HCT116 (cell line): Measurements from ENCODE around the gene THTPA. TPM values are rescaled to one million over a fixed set of nuclear protein-coding genes. Genes with fewer than 3 reads are reported as not detected.
"Not testable (repeated sequence)": the region's sequence is repeated elsewhere in the genome, so short reads cannot be mapped to it uniquely, and the experiment has no call there.

Experiments
- ATAC-seq: fragments of 200-7000 bp; cut with Tn5 transposase; 2 replicates; pipeline ENCODE4 v1.9.1; 2020; ENCODE audit warnings: mild to moderate bottlenecking, moderate library complexity
- BruUV-seq: library from RNA; stranded (reverse); fragments of 400-500 nt; replicated peaks from 2 replicates; lab custom pipeline; 2021; lab: Mats Ljungman, UMichigan
- CTCF ChIA-PET: fragments of 300-600 bp; sonication (Branson Sonifier 250); formaldehyde crosslinking; loops from one replicate; lab custom pipeline; 2021; ENCODE audit warnings: antibody characterized with exemption; lab: Charles Lee
- POLR2A ChIA-PET: fragments of 300-600, 350-600 bp; sonication (Branson Sonifier 250); formaldehyde crosslinking; loops from one replicate; lab custom pipeline; 2021; ENCODE audit warnings: antibody characterized with exemption; lab: Charles Lee
- RAD21 ChIA-PET, 2 experiments: fragments of 300-600 bp; sonication (Branson Sonifier 250); formaldehyde crosslinking; loops; one replicate each; lab custom pipeline; 2023; ENCODE audit warnings: low total read pairs in 2 of 2; ENCODE audit not compliant: uncharacterized antibody in 2 of 2, unreplicated experiment in 2 of 2, low non-redundant PET in 1 of 2; lab: Charles Lee
- DNase-seq: peaks from one replicate; pipeline ENCODE4 v3.0.0-alpha.2; 2010; ENCODE audit warnings: low read depth, low spot score
- H2AFZ ChIP-seq: fragments of 200-600 bp; shearing (Covaris generic), sonication (generic); 2 replicates; pipeline ENCODE4 v1.6.1; 2017; ENCODE audit warnings: low read depth, mixed run types, mixed read lengths, antibody characterized with exemption, low read length; ENCODE audit not compliant: poor library complexity, severe bottlenecking
- H3K27ac ChIP-seq: 2 replicates; pipeline ENCODE4 v1.5.1; 2012; ENCODE audit warnings: low read depth, low read length
- H3K27me3 ChIP-seq: fragments of 200-600 bp; sonication (generic); 2 replicates; pipeline ENCODE4 v1.6.1; 2016; ENCODE audit warnings: mixed run types, low read length, mixed read lengths; ENCODE audit not compliant: insufficient read depth
- H3K36me3 ChIP-seq, 2 experiments: fragments of 200-500 bp in 1 of 2; fragments of 200-600 bp in 1 of 2; sonication (Bioruptor generic) in 1 of 2; sonication (generic) in 1 of 2; 2 replicates each; pipeline versions ENCODE4 v1.5.1 to v1.6.1; 2014 to 2016; ENCODE audit warnings: low read length in 2 of 2, inconsistent platforms in 1 of 2, mixed read lengths in 1 of 2, mixed run types in 1 of 2; ENCODE audit not compliant: insufficient read depth in 2 of 2, control insufficient read depth in 1 of 2
- H3K4me1 ChIP-seq, 2 experiments: fragments of 200-600 bp in 1 of 2; sonication (generic) in 1 of 2; 2 replicates each; pipeline versions ENCODE4 v1.5.1 to v1.6.1; 2012 to 2017; ENCODE audit warnings: low read length in 2 of 2, inconsistent platforms in 1 of 2, mild to moderate bottlenecking in 1 of 2, mixed read lengths in 1 of 2, mixed run types in 1 of 2, moderate library complexity in 1 of 2; ENCODE audit not compliant: insufficient read depth in 2 of 2, control insufficient read depth in 1 of 2
- H3K4me2 ChIP-seq: fragments of 200-600 bp; sonication (generic); 2 replicates; pipeline ENCODE4 v1.6.1; 2017; ENCODE audit warnings: mixed run types, low read length, mixed read lengths
- H3K4me3 ChIP-seq, 2 experiments: fragments of 200-600 bp in 1 of 2; sonication (generic) in 1 of 2; replicated peaks in 1 of 2; 2 replicates each; pipeline ENCODE4 v1.5.1; 2011 to 2016; ENCODE audit warnings: low read length in 2 of 2, control low read depth in 1 of 2, low read depth in 1 of 2, mild to moderate bottlenecking in 1 of 2, mixed read lengths in 1 of 2, mixed run types in 1 of 2
- H3K79me2 ChIP-seq: fragments of 200-600 bp; sonication (generic); 2 replicates; pipeline ENCODE4 v1.6.1; 2017; ENCODE audit warnings: mild to moderate bottlenecking, mixed run types, low read length, moderate library complexity, mixed read lengths; ENCODE audit not compliant: insufficient read depth
- H3K9ac ChIP-seq: fragments of 200-600 bp; sonication (generic); 2 replicates; pipeline ENCODE4 v1.6.1; 2016; ENCODE audit warnings: low read length, mixed read lengths
- H3K9me2 ChIP-seq: fragments of 200-600 bp; sonication (generic), shearing (Covaris generic); 2 replicates; pipeline ENCODE4 v1.6.1; 2017; ENCODE audit warnings: mixed run types, mild to moderate bottlenecking, moderate library complexity; ENCODE audit not compliant: insufficient read depth
- H3K9me3 ChIP-seq, 2 experiments: fragments of 200-500 bp in 1 of 2; fragments of 200-600 bp in 1 of 2; sonication (Bioruptor generic) in 1 of 2; sonication (generic) in 1 of 2; 2 replicates each; pipeline ENCODE4 v1.6.1; 2014 to 2017; ENCODE audit warnings: low read length in 2 of 2, mixed read lengths in 2 of 2, inconsistent platforms in 1 of 2, low read depth in 1 of 2, mild to moderate bottlenecking in 1 of 2, mixed run types in 1 of 2, moderate library complexity in 1 of 2; ENCODE audit not compliant: control insufficient read depth in 1 of 2, insufficient read depth in 1 of 2
- H4K20me1 ChIP-seq: fragments of 200-600 bp; sonication (generic), shearing (Covaris generic); 2 replicates; pipeline ENCODE4 v1.6.1; 2017; ENCODE audit warnings: mixed run types, mild to moderate bottlenecking, moderate library complexity; ENCODE audit not compliant: insufficient read depth
- ATF3 ChIP-seq: IDR thresholded peaks from 2 replicates; pipeline ENCODE4 v1.6.1; 2012
- CTCF ChIP-seq, 3 experiments: fragments of 200-600 bp in 1 of 3; sonication (generic) in 1 of 3; IDR thresholded peaks in 2 of 3; conservative IDR thresholded peaks in 1 of 3; 2 replicates each; pipeline ENCODE4 v1.5.1; 2012 to 2017; ENCODE audit warnings: low read depth in 2 of 3, low read length in 2 of 3, antibody characterized with exemption in 1 of 3, borderline replicate concordance in 1 of 3, control low read depth in 1 of 3, mild to moderate bottlenecking in 1 of 3, mixed read lengths in 1 of 3, mixed run types in 1 of 3, moderate library complexity in 1 of 3; ENCODE audit not compliant: insufficient read depth in 1 of 3
- EZH2 ChIP-seq: fragments of 200-600 bp; sonication (generic); IDR thresholded peaks from 2 replicates; pipeline ENCODE4 v1.6.1; 2017; ENCODE audit warnings: antibody characterized with exemption, mixed run types
- POLR2AphosphoS5 ChIP-seq: IDR thresholded peaks from 2 replicates; pipeline ENCODE4 v1.6.1; 2011; ENCODE audit warnings: mild to moderate bottlenecking, low read depth, low read length, moderate library complexity
- RAD21 ChIP-seq: IDR thresholded peaks from 2 replicates; pipeline ENCODE4 v1.6.1; 2012; ENCODE audit warnings: low read depth, mild to moderate bottlenecking
- REST ChIP-seq: IDR thresholded peaks from 2 replicates; pipeline ENCODE4 v1.6.1; 2012; ENCODE audit warnings: low read depth
- SP1 ChIP-seq: IDR thresholded peaks from 2 replicates; pipeline ENCODE4 v1.6.1; 2012; ENCODE audit warnings: low read depth
- TCF7L2 ChIP-seq: IDR thresholded peaks from 2 replicates; pipeline ENCODE4 v1.7.0; 2011; ENCODE audit warnings: borderline replicate concordance, inconsistent platforms; ENCODE audit not compliant: insufficient read depth, insufficient read length; ENCODE audit errors: extremely low read depth
- intact Hi-C: fragments of 100-400 bp; cut with micrococcal nuclease; formaldehyde crosslinking; loops from 2 replicates; pipeline ENCODE4 v1.10.0; 2022
- total RNA-seq: library from RNA; stranded (reverse); gene quantifications from one replicate; pipeline ENCODE4 v1.2.1, GENCODE V29; 2021; ENCODE audit not compliant: unreplicated experiment

Gene THTPA
- total RNA-seq, 1 experiment from 2014 or later = 5.8 TPM

GRCh38 chr14:23536494-23536893 lies 19.6 kb upstream of the THTPA start:
- no peak overlapping the region for H3K4me3 ChIP-seq
- no peaks in the 10 kb centered on the region for H4K20me1 ChIP-seq
- H3K4me1 ChIP-seq = peaks cover 0 to 9% of the 10 kb centered on the region in 2 experiments; a peak in 2 of 4 replicates
- RAD21 ChIA-PET = interaction anchor here in 1 of 2 experiments (0.7 kb wide), 1 partner anchor 93 kb away, joined by 3 read pairs; no protein-coding TSS in a partner anchor
- no peak overlapping the region for H3K4me2 ChIP-seq
- no peak overlapping the region for H3K9ac ChIP-seq
- POLR2A ChIA-PET = no interaction called here
- CTCF ChIA-PET = interaction anchor here (1.0 kb wide), 1 partner anchor 58 kb away, joined by 3 read pairs; no protein-coding TSS in a partner anchor
- no peaks in the 10 kb centered on the region for H3K79me2 ChIP-seq
- intact Hi-C loops = no loop called here
- DNase-seq = no peak
- no peaks in the 10 kb centered on the region for H3K9me3 ChIP-seq
- no TSS peak for BruUV-seq
- H2AFZ ChIP-seq = no peak overlapping the region
- no peak for ATAC-seq
- H3K27ac ChIP-seq = no peak overlapping the region
- TF ChIP-seq REST = no peak
- TF ChIP-seq POLR2AphosphoS5 = no peak
- no peak for TF ChIP-seq EZH2
- TF ChIP-seq TCF7L2 = no peak
- no peak for TF ChIP-seq ATF3
- TF ChIP-seq RAD21 = no peak
- TF ChIP-seq SP1 = no peak
- TF ChIP-seq CTCF (IDR thresholded peaks at IDR 0.05 in 2 of 3, conservative IDR thresholded peaks at IDR 0.05 in 1 of 3; ENCODE audit: borderline replicate concordance in 1 of 3, insufficient read depth in 1 of 3, low read depth in 2 of 3, low read length in 2 of 3) = no peak
- no peaks in the 10 kb centered on the region for H3K36me3 ChIP-seq
- no peaks in the 10 kb centered on the region for H3K9me2 ChIP-seq
- no peaks in the 10 kb centered on the region for H3K27me3 ChIP-seq

- BruUV-seq, H4K20me1 ChIP-seq, H3K4me2 ChIP-seq, H3K9ac ChIP-seq, H3K4me3 ChIP-seq, H3K27me3 ChIP-seq, H3K4me1 ChIP-seq, H3K9me3 ChIP-seq, POLR2A ChIA-PET, H3K27ac ChIP-seq, intact Hi-C loops, H3K79me2 ChIP-seq, H2AFZ ChIP-seq, ATAC-seq, H3K36me3 ChIP-seq, DNase-seq, H3K9me2 ChIP-seq: not testable (repeated sequence)
- CTCF ChIA-PET = interaction anchor here (1.0 kb wide), 1 partner anchor 59 kb away, joined by 3 read pairs; no protein-coding TSS in a partner anchor
- RAD21 ChIA-PET = interaction anchor here in 1 of 2 experiments (0.7 kb wide), 1 partner anchor 93 kb away, joined by 3 read pairs; no protein-coding TSS in a partner anchor
Measured at GRCh38 chr14:23536906-23537305, 19.2 kb upstream of the THTPA start.
